Adrenal gland (tissue), 5 donors: ENCODE results near the gene RASA4.
"Not testable (repeated sequence)": the region's sequence is repeated elsewhere in the genome, so short reads cannot be mapped to it uniquely, and the experiment has no call there.

ENCODE experiments used
- POLR2A ChIP-seq, 2 donors: fragments of 450-650 bp; IDR thresholded peaks; one replicate each; pipeline ENCODE4 v1.6.1; 2017; ENCODE audit warnings: antibody characterized with exemption in 2 of 2, mild to moderate bottlenecking in 2 of 2, moderate library complexity in 1 of 2
- TF ChIP-seq, protein P1 (sequence below), 6 experiments: fragments of 450-650 bp in 4 of 6; fragments of 200-600 bp in 2 of 6; sonication (generic) in 1 of 6; IDR thresholded peaks; 1 replicate in 5 of 6; 2 replicates in 1 of 6; pipeline versions ENCODE4 v1.5.1 to v1.8.0; 2016 to 2021; ENCODE audit warnings: antibody characterized with exemption in 6 of 6, mild to moderate bottlenecking in 2 of 6, moderate library complexity in 1 of 6
- donor health status: DM: no; HTN: no; CAD: no.

DNA sequence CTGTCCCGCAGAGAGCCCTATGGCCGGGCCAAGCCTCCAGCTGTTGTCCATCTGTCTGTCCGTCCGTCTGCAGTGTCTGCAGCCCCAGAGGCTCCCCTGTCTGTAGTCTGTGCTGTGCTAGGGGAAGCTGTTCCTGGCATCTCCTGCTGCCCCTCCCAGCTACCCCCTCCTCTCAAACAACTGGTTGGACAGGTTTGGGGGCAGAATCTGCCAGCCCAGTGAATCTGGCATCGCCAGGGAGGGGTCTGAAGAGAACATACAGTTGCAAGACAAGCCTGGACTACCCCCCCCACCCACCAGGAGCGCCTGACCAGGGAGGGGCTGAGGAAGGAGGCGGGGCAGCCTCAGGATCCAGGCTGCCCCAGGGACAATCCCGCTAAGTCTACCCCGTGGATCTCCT, 26.1 kb upstream of the RASA4 start, which contains the start of gene UPK3BL1:
- TF ChIP-seq, protein P1, sequence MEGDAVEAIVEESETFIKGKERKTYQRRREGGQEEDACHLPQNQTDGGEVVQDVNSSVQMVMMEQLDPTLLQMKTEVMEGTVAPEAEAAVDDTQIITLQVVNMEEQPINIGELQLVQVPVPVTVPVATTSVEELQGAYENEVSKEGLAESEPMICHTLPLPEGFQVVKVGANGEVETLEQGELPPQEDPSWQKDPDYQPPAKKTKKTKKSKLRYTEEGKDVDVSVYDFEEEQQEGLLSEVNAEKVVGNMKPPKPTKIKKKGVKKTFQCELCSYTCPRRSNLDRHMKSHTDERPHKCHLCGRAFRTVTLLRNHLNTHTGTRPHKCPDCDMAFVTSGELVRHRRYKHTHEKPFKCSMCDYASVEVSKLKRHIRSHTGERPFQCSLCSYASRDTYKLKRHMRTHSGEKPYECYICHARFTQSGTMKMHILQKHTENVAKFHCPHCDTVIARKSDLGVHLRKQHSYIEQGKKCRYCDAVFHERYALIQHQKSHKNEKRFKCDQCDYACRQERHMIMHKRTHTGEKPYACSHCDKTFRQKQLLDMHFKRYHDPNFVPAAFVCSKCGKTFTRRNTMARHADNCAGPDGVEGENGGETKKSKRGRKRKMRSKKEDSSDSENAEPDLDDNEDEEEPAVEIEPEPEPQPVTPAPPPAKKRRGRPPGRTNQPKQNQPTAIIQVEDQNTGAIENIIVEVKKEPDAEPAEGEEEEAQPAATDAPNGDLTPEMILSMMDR (IDR thresholded peaks at IDR 0.05), result not testable (repeated sequence)
- TF ChIP-seq POLR2A (IDR thresholded peaks at IDR 0.05), result not testable (repeated sequence)
